Measurements from ENCODE around the gene ELFN1. TPM values are rescaled to one million over a fixed set of nuclear protein-coding genes. Genes with fewer than 3 reads are reported as not detected.

The ELFN1 gene
- total RNA-seq, 1 donor from 2014 or later: 19.7 TPM

DNA sequence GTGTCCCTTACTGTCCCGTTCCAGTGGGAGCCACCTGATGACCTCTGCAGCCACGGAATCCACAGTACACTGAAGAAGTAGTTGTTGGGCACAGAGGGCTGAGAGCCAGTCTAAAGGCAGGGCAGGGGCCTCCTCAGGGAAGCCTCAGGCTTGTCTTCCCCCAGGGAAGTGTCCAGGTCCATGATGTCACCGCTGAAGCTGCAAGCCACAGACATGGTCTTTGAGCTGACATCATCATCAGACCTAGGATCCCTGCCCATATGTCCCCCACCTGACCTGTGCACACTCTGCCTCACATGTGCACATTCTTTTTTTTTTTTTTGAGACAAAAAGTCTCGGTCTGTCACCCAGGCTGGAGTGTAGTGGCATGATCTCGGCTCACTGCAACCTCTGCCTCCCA, 38.4 kb upstream of the ELFN1 start:
- Histone ChIP-seq H3K4me2 (ENCODE audit: low read length) (no peak overlapping the region), H3K9ac (ENCODE audit: low read length) (no peak overlapping the region), H4K20me1 (ENCODE audit: insufficient read depth, low read length) (no peaks in the 10 kb centered on the region), H2AFZ (ENCODE audit: low read depth, low read length) (no peak overlapping the region), H3K36me3 (ENCODE audit: insufficient read depth, low read length) (no peaks in the 10 kb centered on the region), H3K9me3 (ENCODE audit: insufficient read depth, low read depth, low read length) (peaks cover 6% of the 10 kb centered on the region), H3K27ac (ENCODE audit: low read depth, low read length) (no peak overlapping the region), H3K27me3 (ENCODE audit: insufficient read depth, low read length) (no peaks in the 10 kb centered on the region), H3K4me3 (ENCODE audit: insufficient read depth, low read depth, low read length) (no peak overlapping the region), H3K4me1 (ENCODE audit: insufficient read depth, low read length) (no peaks in the 10 kb centered on the region), H3K79me2 (ENCODE audit: insufficient read depth, low read length) (no peaks in the 10 kb centered on the region)
- Mint-ChIP-seq H3K4me1 (ENCODE audit: low read depth, unreplicated experiment) (no peaks in the 10 kb centered on the region), H3K27ac (ENCODE audit: unreplicated experiment) (no peak overlapping the region), H3K9me3 (ENCODE audit: unreplicated experiment) (peaks cover 26% of the 10 kb centered on the region), H3K36me3 (ENCODE audit: low read depth, unreplicated experiment) (no peaks in the 10 kb centered on the region), H3K27me3 (ENCODE audit: low read depth, unreplicated experiment) (peaks cover 39% of the 10 kb centered on the region), H3K4me3 (ENCODE audit: unreplicated experiment) (no peak overlapping the region)
- DNase-seq (ENCODE audit: low read depth) (no peak), FAIRE-seq (no peak)
- TF ChIP-seq, protein P1, sequence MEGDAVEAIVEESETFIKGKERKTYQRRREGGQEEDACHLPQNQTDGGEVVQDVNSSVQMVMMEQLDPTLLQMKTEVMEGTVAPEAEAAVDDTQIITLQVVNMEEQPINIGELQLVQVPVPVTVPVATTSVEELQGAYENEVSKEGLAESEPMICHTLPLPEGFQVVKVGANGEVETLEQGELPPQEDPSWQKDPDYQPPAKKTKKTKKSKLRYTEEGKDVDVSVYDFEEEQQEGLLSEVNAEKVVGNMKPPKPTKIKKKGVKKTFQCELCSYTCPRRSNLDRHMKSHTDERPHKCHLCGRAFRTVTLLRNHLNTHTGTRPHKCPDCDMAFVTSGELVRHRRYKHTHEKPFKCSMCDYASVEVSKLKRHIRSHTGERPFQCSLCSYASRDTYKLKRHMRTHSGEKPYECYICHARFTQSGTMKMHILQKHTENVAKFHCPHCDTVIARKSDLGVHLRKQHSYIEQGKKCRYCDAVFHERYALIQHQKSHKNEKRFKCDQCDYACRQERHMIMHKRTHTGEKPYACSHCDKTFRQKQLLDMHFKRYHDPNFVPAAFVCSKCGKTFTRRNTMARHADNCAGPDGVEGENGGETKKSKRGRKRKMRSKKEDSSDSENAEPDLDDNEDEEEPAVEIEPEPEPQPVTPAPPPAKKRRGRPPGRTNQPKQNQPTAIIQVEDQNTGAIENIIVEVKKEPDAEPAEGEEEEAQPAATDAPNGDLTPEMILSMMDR (IDR thresholded peaks at IDR 0.05; ENCODE audit: insufficient read depth, low read depth, low read length): no peak
- no peak for TF ChIP-seq EZH2 (IDR thresholded peaks at IDR 0.05; ENCODE audit: insufficient read depth, low read length)

DNA sequence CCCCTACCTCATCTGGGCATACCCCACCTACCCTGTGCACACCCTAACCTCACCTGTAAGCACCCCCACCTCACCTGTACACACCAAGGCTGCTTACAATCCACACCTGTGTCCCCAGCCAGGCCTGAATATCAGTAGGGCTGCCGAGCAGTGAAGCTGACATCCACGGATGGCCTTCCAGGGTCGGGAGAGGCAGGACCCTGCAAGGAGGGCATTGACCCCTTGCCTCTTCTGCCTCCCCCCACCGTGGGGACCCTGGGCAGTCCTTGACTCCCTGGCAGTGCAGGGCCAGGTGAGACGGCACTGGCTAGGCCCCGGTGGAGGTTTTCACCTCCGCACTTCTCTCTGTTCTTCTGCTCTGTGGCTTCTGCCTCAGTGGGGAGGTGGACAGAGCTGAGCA, 37.6 kb upstream of the ELFN1 start:
- no peak overlapping the region for H3K27ac Mint-ChIP-seq (ENCODE audit: unreplicated experiment)
- Histone ChIP-seq H3K36me3 (ENCODE audit: insufficient read depth, low read length) (no peaks in the 10 kb centered on the region), H2AFZ (ENCODE audit: low read depth, low read length) (no peak overlapping the region), H3K4me2 (ENCODE audit: low read length) (no peak overlapping the region), H3K4me3 (ENCODE audit: insufficient read depth, low read depth, low read length) (no peak overlapping the region), H3K9ac (ENCODE audit: low read length) (no peak overlapping the region), H3K27me3 (ENCODE audit: insufficient read depth, low read length) (no peaks in the 10 kb centered on the region), H3K79me2 (ENCODE audit: insufficient read depth, low read length) (no peaks in the 10 kb centered on the region), H3K4me1 (ENCODE audit: insufficient read depth, low read length) (no peaks in the 10 kb centered on the region), H4K20me1 (ENCODE audit: insufficient read depth, low read length) (no peaks in the 10 kb centered on the region), H3K9me3 (ENCODE audit: insufficient read depth, low read depth, low read length) (peaks cover 8% of the 10 kb centered on the region), H3K27ac (ENCODE audit: low read depth, low read length) (no peak overlapping the region)
- peaks cover 2% of the 10 kb centered on the region for H3K36me3 Mint-ChIP-seq (ENCODE audit: low read depth, unreplicated experiment)
- H3K9me3 Mint-ChIP-seq (ENCODE audit: unreplicated experiment): peaks cover 32% of the 10 kb centered on the region
- H3K27me3 Mint-ChIP-seq (ENCODE audit: low read depth, unreplicated experiment): peaks cover 37% of the 10 kb centered on the region
- H3K4me3 Mint-ChIP-seq (ENCODE audit: unreplicated experiment): no peak overlapping the region
- TF ChIP-seq, protein P1 (IDR thresholded peaks at IDR 0.05; ENCODE audit: insufficient read depth, low read depth, low read length): no peak
- TF ChIP-seq EZH2 (IDR thresholded peaks at IDR 0.05; ENCODE audit: insufficient read depth, low read length): no peak
- DNase-seq (ENCODE audit: low read depth) (no peak), FAIRE-seq (no peak)
- H3K4me1 Mint-ChIP-seq (ENCODE audit: low read depth, unreplicated experiment): no peaks in the 10 kb centered on the region

DNA sequence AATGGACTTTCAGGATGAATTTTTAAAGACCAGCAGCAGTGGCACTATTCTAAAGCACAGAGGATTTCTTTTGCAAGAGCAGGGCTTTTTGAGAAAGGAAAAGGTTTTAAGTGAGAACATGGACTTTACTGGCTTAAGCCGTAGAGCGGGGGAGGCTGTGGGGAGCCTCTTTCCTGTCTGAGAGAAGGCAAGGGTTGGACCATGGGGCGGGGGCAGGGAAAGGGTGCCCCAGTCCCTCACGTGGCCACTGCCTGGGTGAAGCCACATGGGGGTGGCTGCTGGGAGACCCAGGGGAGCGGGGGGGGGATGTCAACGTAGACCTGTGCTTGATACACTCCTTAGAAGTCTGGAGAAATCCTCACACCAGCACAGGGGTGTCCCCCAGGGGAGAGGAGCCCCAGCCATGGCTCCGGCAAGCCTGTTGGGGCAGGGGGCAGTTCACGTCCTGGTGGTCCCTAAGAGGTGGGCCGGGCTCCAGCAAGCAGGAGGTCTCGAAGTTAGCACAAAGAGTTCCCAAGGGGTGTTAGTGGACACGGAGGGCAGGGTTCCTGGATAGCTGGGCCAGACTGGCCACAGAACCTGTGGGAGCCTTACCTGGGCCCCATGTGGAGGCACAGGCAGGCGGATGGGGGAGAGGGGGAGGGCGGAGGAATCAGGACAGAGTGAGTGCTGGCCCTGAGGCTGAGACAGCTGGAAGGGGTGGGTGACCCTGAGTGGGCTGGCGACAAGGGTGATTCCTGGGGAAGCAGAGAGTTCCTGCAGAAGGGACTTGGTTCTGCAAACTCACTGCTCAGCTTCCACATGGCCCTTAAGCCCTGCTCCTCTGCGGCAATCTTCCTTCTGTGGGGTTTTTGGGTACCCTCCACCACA, 36.9 kb upstream of the ELFN1 start:
- Mint-ChIP-seq H3K27ac (ENCODE audit: unreplicated experiment) (no peak overlapping the region), H3K4me1 (ENCODE audit: low read depth, unreplicated experiment) (no peaks in the 10 kb centered on the region), H3K36me3 (ENCODE audit: low read depth, unreplicated experiment) (peaks cover 2% of the 10 kb centered on the region), H3K4me3 (ENCODE audit: unreplicated experiment) (no peak overlapping the region), H3K9me3 (ENCODE audit: unreplicated experiment) (peaks cover 32% of the 10 kb centered on the region), H3K27me3 (ENCODE audit: low read depth, unreplicated experiment) (peaks cover 36% of the 10 kb centered on the region)
- Histone ChIP-seq H3K9me3 (ENCODE audit: insufficient read depth, low read depth, low read length) (peaks cover 8% of the 10 kb centered on the region), H3K27me3 (ENCODE audit: insufficient read depth, low read length) (peaks cover 2% of the 10 kb centered on the region), H3K36me3 (ENCODE audit: insufficient read depth, low read length) (no peaks in the 10 kb centered on the region), H4K20me1 (ENCODE audit: insufficient read depth, low read length) (no peaks in the 10 kb centered on the region), H3K27ac (ENCODE audit: low read depth, low read length) (no peak overlapping the region), H3K4me3 (ENCODE audit: insufficient read depth, low read depth, low read length) (no peak overlapping the region), H3K9ac (ENCODE audit: low read length) (no peak overlapping the region), H3K79me2 (ENCODE audit: insufficient read depth, low read length) (no peaks in the 10 kb centered on the region), H2AFZ (ENCODE audit: low read depth, low read length) (no peak overlapping the region), H3K4me1 (ENCODE audit: insufficient read depth, low read length) (no peaks in the 10 kb centered on the region), H3K4me2 (ENCODE audit: low read length) (no peak overlapping the region)
- TF ChIP-seq, protein P1 (IDR thresholded peaks at IDR 0.05; ENCODE audit: insufficient read depth, low read depth, low read length): no peak
- no peak for TF ChIP-seq EZH2 (IDR thresholded peaks at IDR 0.05; ENCODE audit: insufficient read depth, low read length)
- DNase-seq (ENCODE audit: low read depth) (no peak), FAIRE-seq (no peak)

All from astrocyte (in vitro differentiated cells and primary cell).